B cell (primary cell): ENCODE data around the gene NBEAL1. TPM values are rescaled to one million over a fixed set of nuclear protein-coding genes. Genes with fewer than 3 reads are reported as not detected.
"Not testable (repeated sequence)": the region's sequence is repeated elsewhere in the genome, so short reads cannot be mapped to it uniquely, and the experiment has no call there.

Experiments used
- ATAC-seq: fragments of 200-7000 bp; cut with Tn5 transposase; one replicate; pipeline ENCODE4 v1.10.0; 2021; ENCODE audit warnings: low read depth, mild to moderate bottlenecking, moderate number of reproducible peaks, moderate library complexity
- CTCF ChIA-PET: fragments of 350-600 bp; sonication (Branson Sonifier 250); formaldehyde crosslinking; loops from one replicate; lab custom pipeline; 2021; ENCODE audit warnings: antibody characterized with exemption, inconsistent platforms; lab: Charles Lee
- POLR2A ChIA-PET: fragments of 350-600 bp; sonication (Branson Sonifier 250); formaldehyde crosslinking; loops from one replicate; lab custom pipeline; 2021; ENCODE audit warnings: antibody characterized with exemption; lab: Charles Lee
- DNase-seq: peaks from one replicate; pipeline ENCODE4 v3.0.0; 2013
- H2AFZ ChIP-seq: 2 replicates; pipeline ENCODE4 v1.6.1; 2012; ENCODE audit warnings: mild to moderate bottlenecking, low read depth, low read length; ENCODE audit not compliant: insufficient read depth, poor library complexity, severe bottlenecking
- H3K27ac ChIP-seq, 2 donors: 1 replicate in 1 of 2; 2 replicates in 1 of 2; pipeline ENCODE4 v1.5.1; 2012 to 2013; ENCODE audit warnings: low read length in 2 of 2, mild to moderate bottlenecking in 2 of 2, moderate library complexity in 1 of 2
- H3K27me3 ChIP-seq, 4 experiments: fragments of 200-600 bp in 1 of 4; sonication (generic) in 1 of 4; replicated peaks in 1 of 4; 1 replicate in 2 of 4; 2 replicates in 2 of 4; pipeline versions ENCODE4 v1.6.1 to v1.7.0; 2013 to 2016; ENCODE audit warnings: low read length in 3 of 4, mild to moderate bottlenecking in 2 of 4, mixed read lengths in 1 of 4, moderate library complexity in 1 of 4; ENCODE audit not compliant: insufficient read depth in 4 of 4, control insufficient read depth in 3 of 4; ENCODE audit errors: control extremely low read depth in 1 of 4
- H3K36me3 ChIP-seq, 2 experiments: replicated peaks in 1 of 2; 1 replicate in 1 of 2; 2 replicates in 1 of 2; pipeline versions ENCODE4 v1.6.1 to v1.7.1; 2013; ENCODE audit warnings: low read length in 1 of 2; ENCODE audit not compliant: insufficient read depth in 2 of 2, control insufficient read depth in 1 of 2; ENCODE audit errors: control extremely low read depth in 1 of 2, extremely low read depth in 1 of 2
- H3K4me1 ChIP-seq, 2 donors: fragments of 200-600 bp in 1 of 2; sonication (generic) in 1 of 2; 1 replicate in 1 of 2; 2 replicates in 1 of 2; pipeline versions ENCODE4 v1.5.1 to v1.6.1; 2013 to 2017; ENCODE audit warnings: low read length in 2 of 2; ENCODE audit not compliant: control insufficient read depth in 2 of 2, insufficient read depth in 2 of 2
- H3K4me2 ChIP-seq: replicated peaks from 2 replicates; pipeline ENCODE3; 2012; ENCODE audit warnings: mild to moderate bottlenecking, low read depth, low read length; ENCODE audit not compliant: poor library complexity, severe bottlenecking
- H3K4me3 ChIP-seq, 5 experiments: fragments of 200-600 bp in 1 of 5; sonication (generic) in 1 of 5; 1 replicate in 3 of 5; 2 replicates in 2 of 5; pipeline versions ENCODE4 v1.5.1 to v1.7.0; 2011 to 2016; ENCODE audit warnings: low read length in 4 of 5, mild to moderate bottlenecking in 4 of 5, low read depth in 2 of 5, control low read depth in 1 of 5, moderate library complexity in 1 of 5; ENCODE audit not compliant: insufficient read depth in 1 of 5; ENCODE audit errors: control extremely low read depth in 1 of 5, extremely low read depth in 1 of 5
- H3K79me2 ChIP-seq: fragments of 200-600 bp; sonication (generic); one replicate; pipeline ENCODE4 v1.6.0; 2016; ENCODE audit warnings: low read length; ENCODE audit not compliant: control insufficient read depth, insufficient read depth
- H3K9ac ChIP-seq: fragments of 200-600 bp; sonication (generic); 2 replicates; pipeline ENCODE4 v1.6.1; 2017; ENCODE audit warnings: mild to moderate bottlenecking, low read length, moderate library complexity
- H3K9me3 ChIP-seq, 3 donors: one replicate each; pipeline versions ENCODE4 v1.6.1 to v1.7.1; 2013; ENCODE audit warnings: low read length in 2 of 3; ENCODE audit not compliant: control insufficient read depth in 2 of 3, insufficient read depth in 1 of 3; ENCODE audit errors: control extremely low read depth in 1 of 3
- H4K20me1 ChIP-seq: 2 replicates; pipeline ENCODE4 v1.6.0; 2012; ENCODE audit warnings: mild to moderate bottlenecking, low read length; ENCODE audit not compliant: insufficient read depth, control insufficient read depth, poor library complexity, severe bottlenecking
- H3K27ac Mint-ChIP-seq: one replicate; pipeline ENCODE4 v1.8.0; 2021; ENCODE audit warnings: mixed read lengths
- H3K27me3 Mint-ChIP-seq: one replicate; pipeline ENCODE4 v1.8.0; 2021; ENCODE audit warnings: mixed read lengths
- H3K4me1 Mint-ChIP-seq: one replicate; pipeline ENCODE4 v1.8.0; 2021; ENCODE audit warnings: mixed read lengths
- H3K4me3 Mint-ChIP-seq: one replicate; pipeline ENCODE4 v1.8.0; 2021; ENCODE audit warnings: mixed read lengths
- H3K9me3 Mint-ChIP-seq: one replicate; pipeline ENCODE4 v1.8.0; 2022; ENCODE audit warnings: mixed read lengths; ENCODE audit not compliant: insufficient read depth
- CTCF ChIP-seq: fragments of 200-600 bp; IDR thresholded peaks from one replicate; pipeline ENCODE4 v1.8.0; 2022; ENCODE audit warnings: antibody characterized with exemption, mild to moderate bottlenecking
- EZH2 ChIP-seq: IDR thresholded peaks from 2 replicates; pipeline ENCODE4 v1.6.1; 2012; ENCODE audit warnings: borderline replicate concordance, low read depth, mild to moderate bottlenecking, moderate library complexity, low read length; ENCODE audit not compliant: insufficient read depth, poor library complexity, severe bottlenecking
- WGBS: methylation state at CpG from one replicate; pipeline ENCODE4 v1.1.5; 2013; ENCODE audit warnings: missing lambda C conversion rate; ENCODE audit not compliant: insufficient coverage; 5-methylcytosine and 5-hydroxymethylcytosine counted together
- intact Hi-C: fragments of 100-400 bp; cut with micrococcal nuclease; formaldehyde crosslinking; loops from one replicate; pipeline ENCODE4 v1.10.0; 2022
- polyA plus RNA-seq: library from polyadenylated mRNA; depleted of rRNA; stranded (reverse); fragments of >200 nt; gene quantifications from 2 replicates; pipeline ENCODE4 v1.2.3, GENCODE V29; 2012
- total RNA-seq, 2 donors: library from RNA; stranded (reverse); fragments of 120-200 nt in 1 of 2; gene quantifications; 1 replicate in 1 of 2; 2 replicates in 1 of 2; pipeline versions ENCODE4 v1.2.3 to v1.2.4, GENCODE V29; 2013 to 2022

Gene NBEAL1
- total and polyA plus RNA-seq, 2 donors (not counting 1 experiment from before 2014, with no cell fraction given): 2.2 to 22.0 TPM

DNA sequence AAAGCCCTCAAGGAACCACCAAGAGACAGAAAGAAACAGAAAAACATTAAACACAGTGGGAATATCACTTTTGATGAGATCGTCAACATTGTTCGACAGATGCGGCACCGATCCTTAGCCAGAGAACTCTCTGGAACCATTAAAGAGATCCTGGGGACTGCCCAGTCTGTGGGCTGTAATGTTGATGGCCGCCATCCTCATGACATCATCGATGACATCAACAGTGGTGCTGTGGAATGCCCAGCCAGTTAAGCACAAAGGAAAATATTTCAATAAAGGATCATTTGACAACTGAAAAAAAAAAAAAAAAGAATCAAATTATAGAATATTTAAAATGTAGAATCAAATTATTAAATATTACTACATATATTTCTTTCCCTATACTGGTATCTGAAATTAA is 176.4 kb downstream of the NBEAL1 start:
- H3K27ac ChIP-seq, H2AFZ ChIP-seq, H3K79me2 ChIP-seq, H3K9me3 Mint-ChIP-seq, ATAC-seq, H3K4me3 Mint-ChIP-seq, intact Hi-C loops, H3K4me1 Mint-ChIP-seq, H3K27ac Mint-ChIP-seq, H3K4me2 ChIP-seq, H3K4me3 ChIP-seq, DNase-seq, CTCF ChIA-PET, H4K20me1 ChIP-seq, H3K9ac ChIP-seq, H3K27me3 Mint-ChIP-seq, H3K36me3 ChIP-seq, H3K27me3 ChIP-seq, H3K9me3 ChIP-seq, H3K4me1 ChIP-seq: not testable (repeated sequence)
- POLR2A ChIA-PET: interaction anchor here (0.7 kb wide), 1 partner anchor 48 kb away, joined by 3 read pairs; no protein-coding TSS in a partner anchor
- WGBS: 97% methylated on average over 4 of the region's 6 CpGs

- H3K27me3 ChIP-seq: no peaks in the 10 kb centered on the region
- no peak overlapping the region for H3K4me2 ChIP-seq
- no peak overlapping the region for H2AFZ ChIP-seq
- H3K4me3 ChIP-seq: no peak overlapping the region
- Mint-ChIP-seq H3K4me3 (no peak overlapping the region), H3K27ac (no peak overlapping the region), H3K4me1 (no peaks in the 10 kb centered on the region), H3K9me3 (no peaks in the 10 kb centered on the region), H3K27me3 (no peaks in the 10 kb centered on the region)
- CTCF ChIA-PET: no interaction called here
- H3K9ac ChIP-seq: no peak overlapping the region
- peaks cover 1 to 8% of the 10 kb centered on the region in 2 experiments for H3K36me3 ChIP-seq
- TF ChIP-seq CTCF (no peak), EZH2 (no peak)
- POLR2A ChIA-PET: no interaction called here
- no peak overlapping the region for H3K27ac ChIP-seq
- H3K9me3 ChIP-seq: no peaks in the 10 kb centered on the region
- no peaks in the 10 kb centered on the region for H4K20me1 ChIP-seq
- intact Hi-C loops: no loop called here
- ATAC-seq: no peak
- WGBS: no CpG with 5 or more reads among the region's 3 CpGs
- no peaks in the 10 kb centered on the region for H3K4me1 ChIP-seq
- no peaks in the 10 kb centered on the region for H3K79me2 ChIP-seq
- no peak for DNase-seq
Measured at GRCh38 chr2:203191961-203192360, 177.3 kb downstream of the NBEAL1 start.
